ENCODE measurements around the gene AAGAB.

GRCh38 chr15:67185621-67186225, 68.7 kb downstream of the AAGAB start:
- TF ChIP-seq CTCF (conservative IDR thresholded peaks at IDR 0.05): no peak
- no peak for TF ChIP-seq EZH2 (IDR thresholded peaks at IDR 0.05; ENCODE audit: low read depth)

Data from PC-9 (cell line).